ENCODE results near the gene VPS26B.
A peak's percentile ranks its signal among the peaks of the same experiment; 100 is the strongest.
"Not testable (repeated sequence)": the region's sequence is repeated elsewhere in the genome, so short reads cannot be mapped to it uniquely, and the experiment has no call there.

VPS26B gene

GRCh38 chr11:134260983-134261382 lies 36.5 kb downstream of the VPS26B start:
- no peak for DNase-seq

GRCh38 chr11:134261626-134262488 lies 37.4 kb downstream of the VPS26B start:
- peak in 1 of 2 experiments; percentile 19 for DNase-seq

GRCh38 chr11:134264966-134265764 lies 40.7 kb downstream of the VPS26B start:
- DNase-seq = no peak

GRCh38 chr11:134266440-134266839 lies 42.0 kb downstream of the VPS26B start:
- no peak for DNase-seq

GRCh38 chr11:134266841-134267251 lies 42.4 kb downstream of the VPS26B start:
- DNase-seq = no peak

- no peak for DNase-seq
These were observed 43.0 kb downstream of the VPS26B start for GRCh38 chr11:134267461-134267860.

- no peak for DNase-seq
These were observed 43.5 kb downstream of the VPS26B start for GRCh38 chr11:134267966-134268365.

- peak in 1 of 2 experiments; percentile 18 for DNase-seq
These were observed 45.8 kb downstream of the VPS26B start for GRCh38 chr11:134270250-134270714.

GRCh38 chr11:134271978-134272377 lies 47.5 kb downstream of the VPS26B start:
- DNase-seq = no peak

- DNase-seq = no peak
These were observed 48.2 kb downstream of the VPS26B start for GRCh38 chr11:134272381-134273316.

- DNase-seq = no peak
These were observed 48.8 kb downstream of the VPS26B start for GRCh38 chr11:134273317-134273712.

GRCh38 chr11:134275188-134275533 lies 50.7 kb downstream of the VPS26B start:
- DNase-seq = no peak

GRCh38 chr11:134275534-134276395 lies 51.3 kb downstream of the VPS26B start, which contains the start of gene GLB1L3:
Gene GLB1L3 (plus strand): TSS chr11:134276379. CDS start chr11:134276741, 362 bp downstream.
- DNase-seq = no peak

- DNase-seq = no peak
These were observed 52.1 kb downstream of the VPS26B start for GRCh38 chr11:134276396-134277182.

- no peak for DNase-seq
These were observed 52.9 kb downstream of the VPS26B start for GRCh38 chr11:134277183-134278001.

GRCh38 chr11:134278356-134278755 lies 53.9 kb downstream of the VPS26B start:
- no peak for DNase-seq

- DNase-seq = not testable (repeated sequence)
These were observed 57.2 kb downstream of the VPS26B start for GRCh38 chr11:134281635-134282034.

GRCh38 chr11:134282121-134283045 lies 57.9 kb downstream of the VPS26B start:
- DNase-seq = no peak
